ENCODE data around the gene ASPN. TPM values are rescaled to one million over a fixed set of nuclear protein-coding genes. Genes with fewer than 3 reads are reported as not detected.

ASPN gene
- total RNA-seq, 1 experiment from 2014 or later: not detected

GRCh38 chr9:92484563-92484962 is 2.3 kb upstream of the ASPN start:
- Histone ChIP-seq H3K9me3 (no peaks in the 10 kb centered on the region), H3K4me3 (no peak overlapping the region)

GRCh38 chr9:92483627-92484545 is 1.6 kb upstream of the ASPN start:
- H3K9me3 ChIP-seq: no peaks in the 10 kb centered on the region
- no peaks in the 10 kb centered on the region for H3K36me3 ChIP-seq
- no peak overlapping the region for H3K4me3 ChIP-seq
- DNase-seq: no peak
- no peaks in the 10 kb centered on the region for H3K27me3 ChIP-seq

More at GRCh38 chr9:92484563-92484962, 2.3 kb upstream of the ASPN start:
- Histone ChIP-seq H3K36me3 (no peaks in the 10 kb centered on the region), H3K27me3 (no peaks in the 10 kb centered on the region)
- DNase-seq: no peak

- H3K4me3 ChIP-seq: no peak overlapping the region
- H3K27me3 ChIP-seq: no peaks in the 10 kb centered on the region
- no peaks in the 10 kb centered on the region for H3K36me3 ChIP-seq
- DNase-seq: no peak
- no peaks in the 10 kb centered on the region for H3K9me3 ChIP-seq
These were observed 499 bp upstream of the ASPN start for GRCh38 chr9:92482805-92483204.

- no peaks in the 10 kb centered on the region for H3K36me3 ChIP-seq
- H3K9me3 ChIP-seq: no peaks in the 10 kb centered on the region
- no peak overlapping the region for H3K4me3 ChIP-seq
- H3K27me3 ChIP-seq: no peaks in the 10 kb centered on the region
- DNase-seq: no peak
These were observed 1.2 kb downstream of the ASPN start for GRCh38 chr9:92480986-92481633.

- Histone ChIP-seq H3K27me3 (no peaks in the 10 kb centered on the region), H3K9me3 (no peaks in the 10 kb centered on the region), H3K4me3 (no peak overlapping the region), H3K36me3 (no peaks in the 10 kb centered on the region)
- peak; percentile 36 for DNase-seq
These were observed 2.0 kb downstream of the ASPN start for GRCh38 chr9:92480291-92480771.

- H3K9me3 ChIP-seq: no peaks in the 10 kb centered on the region
- no peaks in the 10 kb centered on the region for H3K27me3 ChIP-seq
- no peak for DNase-seq
- H3K36me3 ChIP-seq: no peaks in the 10 kb centered on the region
- no peak overlapping the region for H3K4me3 ChIP-seq
These were observed 3.0 kb downstream of the ASPN start for GRCh38 chr9:92479346-92479745.

- no peaks in the 10 kb centered on the region for H3K36me3 ChIP-seq
- no peak for DNase-seq
- H3K4me3 ChIP-seq: no peak overlapping the region
- H3K27me3 ChIP-seq: no peaks in the 10 kb centered on the region
- no peaks in the 10 kb centered on the region for H3K9me3 ChIP-seq
These were observed 3.5 kb downstream of the ASPN start for GRCh38 chr9:92478783-92479182.

GRCh38 chr9:92476962-92477361 is 5.3 kb downstream of the ASPN start:
- Histone ChIP-seq H3K36me3 (no peaks in the 10 kb centered on the region), H3K27me3 (no peaks in the 10 kb centered on the region), H3K4me3 (no peak overlapping the region), H3K9me3 (no peaks in the 10 kb centered on the region)
- DNase-seq: no peak

- DNase-seq: no peak
These were observed 7.7 kb downstream of the ASPN start for GRCh38 chr9:92474587-92474986.

GRCh38 chr9:92468206-92468605 is 14.1 kb downstream of the ASPN start:
- no peak for DNase-seq

More at GRCh38 chr9:92474587-92474986, 7.7 kb downstream of the ASPN start:
- H3K36me3 ChIP-seq: no peaks in the 10 kb centered on the region
- no peaks in the 10 kb centered on the region for H3K27me3 ChIP-seq
- H3K9me3 ChIP-seq: no peaks in the 10 kb centered on the region
- no peak overlapping the region for H3K4me3 ChIP-seq

GRCh38 chr9:92467511-92467910 is 14.8 kb downstream of the ASPN start:
- no peaks in the 10 kb centered on the region for H3K9me3 ChIP-seq
- H3K4me3 ChIP-seq: no peak overlapping the region
- no peak for DNase-seq
- H3K27me3 ChIP-seq: no peaks in the 10 kb centered on the region
- H3K36me3 ChIP-seq: no peaks in the 10 kb centered on the region

More at GRCh38 chr9:92468206-92468605, 14.1 kb downstream of the ASPN start:
- Histone ChIP-seq H3K9me3 (no peaks in the 10 kb centered on the region), H3K4me3 (no peak overlapping the region), H3K36me3 (no peaks in the 10 kb centered on the region), H3K27me3 (no peaks in the 10 kb centered on the region)

GRCh38 chr9:92467041-92467440 is 15.3 kb downstream of the ASPN start:
- Histone ChIP-seq H3K36me3 (no peaks in the 10 kb centered on the region), H3K9me3 (no peaks in the 10 kb centered on the region), H3K27me3 (no peaks in the 10 kb centered on the region), H3K4me3 (no peak overlapping the region)
- DNase-seq: no peak

GRCh38 chr9:92463984-92464383 is 18.3 kb downstream of the ASPN start:
- H3K36me3 ChIP-seq: no peaks in the 10 kb centered on the region
- no peak for DNase-seq
- H3K27me3 ChIP-seq: no peaks in the 10 kb centered on the region
- no peaks in the 10 kb centered on the region for H3K9me3 ChIP-seq
- no peak overlapping the region for H3K4me3 ChIP-seq

- H3K4me3 ChIP-seq: no peak overlapping the region
- H3K36me3 ChIP-seq: no peaks in the 10 kb centered on the region
- no peak for DNase-seq
- no peaks in the 10 kb centered on the region for H3K27me3 ChIP-seq
- H3K9me3 ChIP-seq: no peaks in the 10 kb centered on the region
These were observed 18.9 kb downstream of the ASPN start for GRCh38 chr9:92463387-92463786.

- Histone ChIP-seq H3K27me3 (no peaks in the 10 kb centered on the region), H3K4me3 (no peak overlapping the region), H3K36me3 (no peaks in the 10 kb centered on the region), H3K9me3 (no peaks in the 10 kb centered on the region)
- no peak for DNase-seq
These were observed 24.7 kb downstream of the ASPN start for GRCh38 chr9:92457576-92457975.

GRCh38 chr9:92455217-92455616 is 27.1 kb downstream of the ASPN start:
- no peaks in the 10 kb centered on the region for H3K9me3 ChIP-seq
- no peak overlapping the region for H3K4me3 ChIP-seq
- no peaks in the 10 kb centered on the region for H3K27me3 ChIP-seq
- no peaks in the 10 kb centered on the region for H3K36me3 ChIP-seq
- DNase-seq: no peak

GRCh38 chr9:92446536-92446935 is 35.8 kb downstream of the ASPN start:
- H3K9me3 ChIP-seq: no peaks in the 10 kb centered on the region
- DNase-seq: no peak
- no peak overlapping the region for H3K4me3 ChIP-seq
- no peaks in the 10 kb centered on the region for H3K36me3 ChIP-seq
- no peaks in the 10 kb centered on the region for H3K27me3 ChIP-seq

Data from MG63 (cell line).